ENCODE data around the gene RANBP10. TPM values are rescaled to one million over a fixed set of nuclear protein-coding genes. Genes with fewer than 3 reads are reported as not detected.

RANBP10 gene
- total RNA-seq, 1 experiment from 2014 or later = 13.4 TPM

GRCh38 chr16:67713647-67714273 is 92.6 kb downstream of the RANBP10 start:
- ATAC-seq = no peak
- in situ Hi-C loops (cut with HindIII; ENCODE audit: low pct_unique_long_range_greater_than_20kb, low sequenced_read_pairs) = no loop called here
- intact Hi-C loops (cut with micrococcal nuclease; ENCODE audit: unreplicated experiment) = no loop called here
- BruUV-seq (replicated peaks) = no TSS peak
- ChIA-PET POLR2A (interaction anchor here (0.7 kb wide), 2 partner anchors 39 to 180 kb away, joined by 3 to 11 read pairs; no protein-coding TSS in a partner anchor), CTCF (no interaction called here)
- no peak overlapping the region for H3K4me3 ChIP-seq (ENCODE audit: low read depth in 2 of 2, low read length in 2 of 2)
- H3K27me3 ChIP-seq (ENCODE audit: control insufficient read depth, insufficient read depth, low read length) = no peaks in the 10 kb centered on the region
- TF ChIP-seq SIN3A (IDR thresholded peaks at IDR 0.05; ENCODE audit: borderline replicate concordance, insufficient read depth, low read depth, low read length) = no peak
- no peak for TF ChIP-seq TCF7L2 (IDR thresholded peaks at IDR 0.05; ENCODE audit: low read depth, low read length)
- TF ChIP-seq POLR2AphosphoS5 (IDR thresholded peaks at IDR 0.05; ENCODE audit: low read depth, low read length) = no peak
- TF ChIP-seq REST (IDR thresholded peaks at IDR 0.05; ENCODE audit: insufficient read depth in 1 of 2, low read depth in 2 of 2, low read length in 1 of 2) = no peak
- TF ChIP-seq, protein P1, sequence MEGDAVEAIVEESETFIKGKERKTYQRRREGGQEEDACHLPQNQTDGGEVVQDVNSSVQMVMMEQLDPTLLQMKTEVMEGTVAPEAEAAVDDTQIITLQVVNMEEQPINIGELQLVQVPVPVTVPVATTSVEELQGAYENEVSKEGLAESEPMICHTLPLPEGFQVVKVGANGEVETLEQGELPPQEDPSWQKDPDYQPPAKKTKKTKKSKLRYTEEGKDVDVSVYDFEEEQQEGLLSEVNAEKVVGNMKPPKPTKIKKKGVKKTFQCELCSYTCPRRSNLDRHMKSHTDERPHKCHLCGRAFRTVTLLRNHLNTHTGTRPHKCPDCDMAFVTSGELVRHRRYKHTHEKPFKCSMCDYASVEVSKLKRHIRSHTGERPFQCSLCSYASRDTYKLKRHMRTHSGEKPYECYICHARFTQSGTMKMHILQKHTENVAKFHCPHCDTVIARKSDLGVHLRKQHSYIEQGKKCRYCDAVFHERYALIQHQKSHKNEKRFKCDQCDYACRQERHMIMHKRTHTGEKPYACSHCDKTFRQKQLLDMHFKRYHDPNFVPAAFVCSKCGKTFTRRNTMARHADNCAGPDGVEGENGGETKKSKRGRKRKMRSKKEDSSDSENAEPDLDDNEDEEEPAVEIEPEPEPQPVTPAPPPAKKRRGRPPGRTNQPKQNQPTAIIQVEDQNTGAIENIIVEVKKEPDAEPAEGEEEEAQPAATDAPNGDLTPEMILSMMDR (IDR thresholded peaks at IDR 0.05) = no peak
- H3K27ac ChIP-seq (ENCODE audit: low read length) = no peak overlapping the region
- no peak for DNase-seq (ENCODE audit: low read depth, low spot score)
- H3K4me1 ChIP-seq (ENCODE audit: control insufficient read depth, insufficient read depth, low read length) = no peaks in the 10 kb centered on the region
- H3K36me3 ChIP-seq (ENCODE audit: control insufficient read depth, insufficient read depth, low read length) = peaks cover 4% of the 10 kb centered on the region
- no peaks in the 10 kb centered on the region for H3K9me3 ChIP-seq (ENCODE audit: control insufficient read depth, insufficient read depth, low read depth, low read length)

- ATAC-seq (no peak), DNase-seq (ENCODE audit: low read depth, low spot score) (no peak)
- TF ChIP-seq SIN3A (IDR thresholded peaks at IDR 0.05; ENCODE audit: borderline replicate concordance, insufficient read depth, low read depth, low read length) = no peak
- TF ChIP-seq, protein P1 (IDR thresholded peaks at IDR 0.05) = no peak
- TF ChIP-seq POLR2AphosphoS5 (IDR thresholded peaks at IDR 0.05; ENCODE audit: low read depth, low read length) = no peak
- TF ChIP-seq REST (IDR thresholded peaks at IDR 0.05; ENCODE audit: insufficient read depth in 1 of 2, low read depth in 2 of 2, low read length in 1 of 2) = no peak
- no peak for TF ChIP-seq TCF7L2 (IDR thresholded peaks at IDR 0.05; ENCODE audit: low read depth, low read length)
- Histone ChIP-seq H3K9me3 (ENCODE audit: control insufficient read depth, insufficient read depth, low read depth, low read length) (no peaks in the 10 kb centered on the region), H3K27me3 (ENCODE audit: control insufficient read depth, insufficient read depth, low read length) (no peaks in the 10 kb centered on the region), H3K36me3 (ENCODE audit: control insufficient read depth, insufficient read depth, low read length) (no peaks in the 10 kb centered on the region), H3K4me1 (ENCODE audit: control insufficient read depth, insufficient read depth, low read length) (no peaks in the 10 kb centered on the region), H3K27ac (ENCODE audit: low read length) (no peak overlapping the region), H3K4me3 (ENCODE audit: low read depth in 2 of 2, low read length in 2 of 2) (no peak overlapping the region)
- intact Hi-C loops (cut with micrococcal nuclease; ENCODE audit: unreplicated experiment) = no loop called here
- in situ Hi-C loops (cut with HindIII; ENCODE audit: low pct_unique_long_range_greater_than_20kb, low sequenced_read_pairs) = no loop called here
- BruUV-seq (replicated peaks) = no TSS peak
- POLR2A ChIA-PET = no interaction called here
- CTCF ChIA-PET = no interaction called here
Measured at GRCh38 chr16:67710607-67711006, 95.8 kb downstream of the RANBP10 start.
